SK-N-MC (cell line): ENCODE measurements around the gene MAN1C1.

Experiments
- EZH2 ChIP-seq: fragments of 200-600 bp; sonication (generic); IDR thresholded peaks from one replicate; pipeline ENCODE4 v1.6.1; 2017; ENCODE audit warnings: antibody characterized with exemption
- FOXP2 ChIP-seq: optimal IDR thresholded peaks from 2 replicates; pipeline ENCODE3; 2011; ENCODE audit warnings: mild to moderate bottlenecking, moderate library complexity; ENCODE audit not compliant: insufficient read depth; ENCODE audit errors: extremely low read length, control extremely low read depth
- POLR2AphosphoS5 ChIP-seq: IDR thresholded peaks from 2 replicates; pipeline ENCODE4 v1.6.1; 2012; ENCODE audit warnings: mild to moderate bottlenecking, low read depth, low read length, borderline replicate concordance

DNA sequence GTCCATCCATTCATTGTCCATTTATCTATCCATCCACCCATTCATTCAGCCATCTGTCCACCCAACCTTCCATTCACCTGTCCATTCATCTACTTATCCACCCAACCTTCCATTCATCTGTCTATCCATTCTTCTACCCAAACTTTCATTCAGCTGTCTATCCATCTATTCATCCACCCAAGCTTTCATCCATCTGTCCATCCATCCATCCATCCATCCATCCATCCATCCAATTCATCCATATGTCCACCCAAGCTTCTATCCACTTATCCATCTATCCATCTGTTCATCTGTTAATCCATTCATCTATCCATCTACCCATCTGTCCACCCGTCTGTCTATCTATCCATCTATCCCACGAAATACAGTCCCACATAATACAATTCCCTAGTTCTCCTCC lies 21.6 kb upstream of the MAN1C1 start:
- TF ChIP-seq POLR2AphosphoS5 (no peak), EZH2 (no peak), FOXP2 (no peak)
